Measurements from ENCODE around the gene RYR1.
"Not testable (repeated sequence)": the region's sequence is repeated elsewhere in the genome, so short reads cannot be mapped to it uniquely, and the experiment has no call there.

The RYR1 gene

GRCh38 chr19:38496116-38496515 is 62.6 kb downstream of the RYR1 start:
- DNase-seq = no peak

- DNase-seq = no peak
Observed at GRCh38 chr19:38496603-38497487, 63.4 kb downstream of the RYR1 start.

GRCh38 chr19:38497907-38498306 is 64.4 kb downstream of the RYR1 start:
- DNase-seq = no peak

DNA sequence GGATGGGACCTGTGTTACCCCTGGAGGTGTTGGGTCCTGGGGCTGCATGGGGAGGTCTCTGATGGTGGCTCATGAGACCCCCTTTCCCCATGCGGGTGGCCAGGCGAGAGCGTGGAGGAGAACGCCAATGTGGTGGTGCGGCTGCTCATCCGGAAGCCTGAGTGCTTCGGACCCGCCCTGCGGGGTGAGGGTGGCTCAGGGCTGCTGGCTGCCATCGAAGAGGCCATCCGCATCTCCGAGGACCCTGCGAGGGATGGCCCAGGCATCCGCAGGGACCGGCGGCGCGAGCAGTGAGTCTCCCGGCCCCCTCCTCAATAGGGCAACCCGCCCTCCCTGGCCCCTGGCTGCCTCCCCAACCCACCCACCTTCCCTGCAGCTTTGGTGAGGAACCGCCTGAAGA is 66.0 kb downstream of the RYR1 start:
- DNase-seq = no peak

- no peak for DNase-seq
Observed at GRCh38 chr19:38500450-38500849, 67.0 kb downstream of the RYR1 start.

DNA sequence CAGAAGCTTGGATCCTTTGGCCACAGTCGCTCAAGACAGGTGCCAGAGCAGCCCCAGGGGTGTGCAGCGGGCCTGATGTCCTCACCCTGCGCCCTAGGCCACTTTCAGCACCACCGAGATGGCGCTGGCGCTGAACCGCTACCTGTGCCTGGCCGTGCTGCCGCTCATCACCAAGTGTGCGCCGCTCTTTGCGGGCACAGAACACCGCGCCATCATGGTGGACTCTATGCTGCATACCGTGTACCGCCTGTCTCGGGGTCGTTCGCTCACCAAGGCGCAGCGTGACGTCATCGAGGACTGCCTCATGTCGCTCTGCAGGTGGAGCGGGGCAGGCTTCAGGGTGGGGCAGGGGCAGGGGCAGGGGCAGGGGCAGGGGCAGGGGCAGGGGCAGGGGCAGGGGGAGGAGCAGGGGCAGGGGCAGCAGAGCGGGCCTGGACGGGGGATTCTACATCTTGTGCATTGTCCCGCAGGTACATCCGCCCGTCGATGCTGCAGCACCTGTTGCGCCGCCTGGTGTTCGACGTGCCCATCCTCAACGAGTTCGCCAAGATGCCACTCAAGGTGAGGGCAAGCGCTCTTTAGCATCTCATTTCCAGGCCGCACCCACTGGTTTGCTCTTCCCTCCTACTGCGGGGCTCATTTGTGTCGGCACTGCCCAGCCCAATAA is 69.1 kb downstream of the RYR1 start:
- DNase-seq = no peak

DNA sequence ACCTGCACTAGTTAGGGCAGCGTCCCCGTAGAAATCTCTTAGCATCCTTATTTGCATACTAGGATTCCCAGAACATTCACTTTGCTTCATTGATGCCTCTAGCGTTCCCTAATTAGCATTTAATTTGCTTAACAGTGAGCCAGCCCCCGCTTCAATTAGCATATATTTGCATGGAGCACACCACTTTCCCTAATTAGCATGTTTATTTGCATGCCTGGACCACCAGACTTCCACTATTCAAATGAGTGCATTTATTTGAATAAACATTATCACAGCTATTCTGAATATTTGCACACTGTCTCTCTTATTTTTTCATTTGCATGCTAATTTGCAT is 69.6 kb downstream of the RYR1 start:
- no peak for DNase-seq

GRCh38 chr19:38505958-38506357 is 72.5 kb downstream of the RYR1 start:
- no peak for DNase-seq

- no peak for DNase-seq
Observed at GRCh38 chr19:38506375-38506722, 72.9 kb downstream of the RYR1 start.

GRCh38 chr19:38506723-38507550 is 73.4 kb downstream of the RYR1 start:
- DNase-seq = peak; percentile 81

DNA sequence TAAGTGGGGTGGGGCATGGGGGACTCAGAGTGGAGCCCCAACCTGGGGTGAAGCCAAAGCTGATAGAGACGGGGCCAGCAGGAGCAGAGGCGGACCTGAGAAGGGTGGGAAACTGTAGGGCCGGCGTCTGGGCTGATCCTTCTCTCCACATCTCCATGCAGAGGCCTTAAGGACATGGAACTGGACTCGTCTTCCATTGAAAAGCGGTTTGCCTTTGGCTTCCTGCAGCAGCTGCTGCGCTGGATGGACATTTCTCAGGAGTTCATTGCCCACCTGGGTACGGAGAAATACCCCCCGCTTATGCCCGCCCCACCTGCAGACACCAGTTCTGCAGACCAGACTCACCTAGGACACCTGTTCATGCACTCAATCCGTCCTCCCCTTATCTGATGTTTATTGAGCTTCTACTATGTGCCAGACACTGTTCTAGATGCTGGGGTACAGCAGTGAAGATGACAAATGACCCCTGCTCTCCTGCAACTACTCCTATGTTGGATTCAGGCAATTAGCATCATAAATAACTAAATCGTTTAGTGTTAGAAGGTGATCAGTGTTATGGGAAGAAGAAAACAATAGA is 74.1 kb downstream of the RYR1 start:
- DNase-seq = no peak

- no peak for DNase-seq
Observed at GRCh38 chr19:38508507-38508906, 75.0 kb downstream of the RYR1 start.

GRCh38 chr19:38509027-38509426 is 75.5 kb downstream of the RYR1 start:
- no peak for DNase-seq

DNA sequence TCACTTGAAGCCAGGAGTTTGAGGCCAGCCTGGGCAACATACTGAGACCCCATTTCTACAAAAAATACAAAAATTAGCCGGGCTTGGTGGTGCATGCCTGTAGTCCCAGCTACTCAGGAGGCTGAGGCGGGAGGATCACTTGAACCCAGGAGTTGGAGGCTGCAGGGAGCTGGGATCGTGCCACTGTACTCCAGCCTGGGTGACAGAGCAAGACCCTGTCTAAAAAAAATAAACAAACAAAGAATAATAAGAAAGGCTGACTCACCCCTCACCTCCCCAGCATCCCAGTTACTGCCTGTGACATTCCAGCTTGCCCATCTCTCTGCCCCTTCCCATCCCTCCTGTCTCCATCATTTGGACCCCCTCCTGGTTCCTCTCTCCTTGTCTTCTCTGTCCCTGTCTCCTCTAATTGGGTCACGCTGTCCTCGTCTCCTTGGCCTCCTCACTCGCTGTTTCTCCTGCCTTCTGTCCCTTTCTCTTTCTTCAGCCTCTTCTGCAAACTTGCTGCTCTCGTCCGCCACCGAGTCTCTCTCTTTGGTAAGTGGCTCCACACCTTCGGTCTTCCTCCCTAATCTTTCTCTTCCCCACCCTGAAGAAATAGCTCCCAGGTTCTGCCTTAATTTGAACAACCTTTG is 77.7 kb downstream of the RYR1 start:
- no peak for DNase-seq

DNA sequence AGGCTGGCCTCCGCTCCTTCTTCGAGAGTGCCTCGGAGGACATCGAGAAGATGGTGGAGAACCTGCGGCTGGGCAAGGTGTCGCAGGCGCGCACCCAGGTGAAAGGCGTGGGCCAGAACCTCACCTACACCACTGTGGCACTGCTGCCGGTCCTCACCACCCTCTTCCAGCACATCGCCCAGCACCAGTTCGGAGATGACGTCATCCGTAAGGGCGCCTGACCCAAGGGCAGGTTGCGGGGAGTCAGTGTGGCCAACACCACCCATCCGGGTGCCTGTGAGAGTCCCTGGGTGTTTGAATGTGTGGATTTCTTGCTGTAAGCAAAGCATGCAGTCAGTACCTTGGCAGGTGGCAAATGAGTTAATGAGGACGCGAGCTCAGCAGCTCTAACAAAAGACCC is 78.8 kb downstream of the RYR1 start:
- DNase-seq = no peak

GRCh38 chr19:38513156-38513555 is 79.7 kb downstream of the RYR1 start:
- not testable (repeated sequence) for DNase-seq

DNA sequence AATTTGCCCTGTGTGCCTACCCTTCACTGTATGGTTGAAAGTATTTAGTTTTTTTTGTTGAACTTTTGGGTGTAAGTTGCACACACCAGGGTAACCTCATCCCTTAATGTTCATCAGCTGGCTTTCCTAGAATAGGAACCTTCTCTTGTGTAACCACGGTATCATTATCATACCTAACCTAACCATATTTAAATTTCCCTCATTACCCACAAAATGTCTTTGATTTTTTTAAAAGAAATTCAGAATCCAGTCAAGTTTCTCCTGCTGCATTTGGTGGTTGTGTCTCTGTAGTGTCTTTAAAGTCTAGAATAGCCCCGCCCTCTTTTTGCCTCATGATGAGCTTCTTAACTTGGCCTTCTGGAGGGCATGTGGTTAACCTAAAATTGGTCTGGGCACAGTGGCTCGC is 80.3 kb downstream of the RYR1 start:
- DNase-seq = no peak

- DNase-seq = peak; percentile 70
Observed at GRCh38 chr19:38514812-38515633, 81.5 kb downstream of the RYR1 start.

DNA sequence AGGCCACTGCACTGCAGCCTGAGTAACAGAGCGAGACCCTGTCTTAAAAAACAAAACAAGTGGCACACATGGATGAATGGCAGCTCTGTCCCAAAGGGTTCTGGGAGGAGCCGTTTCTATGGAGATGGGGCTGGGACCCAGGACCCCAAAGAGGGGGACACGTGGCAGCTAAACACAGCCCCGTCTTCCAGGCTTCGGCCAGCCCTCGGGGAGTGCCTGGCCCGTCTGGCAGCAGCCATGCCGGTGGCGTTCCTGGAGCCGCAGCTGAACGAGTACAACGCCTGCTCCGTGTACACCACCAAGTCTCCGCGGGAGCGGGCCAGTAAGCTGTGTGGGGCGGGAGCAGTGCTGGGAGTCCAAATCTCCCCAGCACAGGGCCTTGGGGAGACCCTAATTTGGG is 82.4 kb downstream of the RYR1 start:
- no peak for DNase-seq

GRCh38 chr19:38516802-38517201 is 83.3 kb downstream of the RYR1 start:
- no peak for DNase-seq

- DNase-seq = no peak
Observed at GRCh38 chr19:38517321-38517720, 83.8 kb downstream of the RYR1 start.

- not testable (repeated sequence) for DNase-seq
Observed at GRCh38 chr19:38517980-38518379, 84.5 kb downstream of the RYR1 start.
